Stimulated activated CD4-positive, alpha-beta T cell treated with anti-CD3 and anti-CD28 coated beads, Interleukin-1b, Interleukin-23, amount 100 ng/mL, for 4 hours (primary cell): ENCODE data around the gene HNRNPA2B1.
"Not testable (repeated sequence)": the region's sequence is repeated elsewhere in the genome, so short reads cannot be mapped to it uniquely, and the experiment has no call there.

Experiments used
- DNase-seq, 2 donors: peaks; one replicate each; pipeline ENCODE4 v3.0.0-alpha.2; 2020; ENCODE audit warnings: low read depth in 2 of 2

Gene HNRNPA2B1

DNA sequence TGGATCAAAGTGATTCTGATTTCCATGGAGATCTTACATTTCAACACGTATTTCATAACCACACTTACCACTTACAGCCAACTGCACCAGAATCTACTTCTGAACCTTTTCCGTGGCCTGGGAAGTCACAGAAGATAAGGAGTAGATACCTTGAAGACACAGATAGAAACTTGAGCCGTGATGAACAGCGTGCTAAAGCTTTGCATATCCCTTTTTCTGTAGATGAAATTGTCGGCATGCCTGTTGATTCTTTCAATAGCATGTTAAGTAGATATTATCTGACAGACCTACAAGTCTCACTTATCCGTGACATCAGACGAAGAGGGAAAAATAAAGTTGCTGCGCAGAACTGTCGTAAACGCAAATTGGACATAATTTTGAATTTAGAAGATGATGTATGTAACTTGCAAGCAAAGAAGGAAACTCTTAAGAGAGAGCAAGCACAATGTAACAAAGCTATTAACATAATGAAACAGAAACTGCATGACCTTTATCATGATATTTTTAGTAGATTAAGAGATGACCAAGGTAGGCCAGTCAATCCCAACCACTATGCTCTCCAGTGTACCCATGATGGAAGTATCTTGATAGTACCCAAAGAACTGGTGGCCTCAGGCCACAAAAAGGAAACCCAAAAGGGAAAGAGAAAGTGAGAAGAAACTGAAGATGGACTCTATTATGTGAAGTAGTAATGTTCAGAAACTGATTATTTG is 15.3 kb downstream of the HNRNPA2B1 start:
- DNase-seq: no peak

DNA sequence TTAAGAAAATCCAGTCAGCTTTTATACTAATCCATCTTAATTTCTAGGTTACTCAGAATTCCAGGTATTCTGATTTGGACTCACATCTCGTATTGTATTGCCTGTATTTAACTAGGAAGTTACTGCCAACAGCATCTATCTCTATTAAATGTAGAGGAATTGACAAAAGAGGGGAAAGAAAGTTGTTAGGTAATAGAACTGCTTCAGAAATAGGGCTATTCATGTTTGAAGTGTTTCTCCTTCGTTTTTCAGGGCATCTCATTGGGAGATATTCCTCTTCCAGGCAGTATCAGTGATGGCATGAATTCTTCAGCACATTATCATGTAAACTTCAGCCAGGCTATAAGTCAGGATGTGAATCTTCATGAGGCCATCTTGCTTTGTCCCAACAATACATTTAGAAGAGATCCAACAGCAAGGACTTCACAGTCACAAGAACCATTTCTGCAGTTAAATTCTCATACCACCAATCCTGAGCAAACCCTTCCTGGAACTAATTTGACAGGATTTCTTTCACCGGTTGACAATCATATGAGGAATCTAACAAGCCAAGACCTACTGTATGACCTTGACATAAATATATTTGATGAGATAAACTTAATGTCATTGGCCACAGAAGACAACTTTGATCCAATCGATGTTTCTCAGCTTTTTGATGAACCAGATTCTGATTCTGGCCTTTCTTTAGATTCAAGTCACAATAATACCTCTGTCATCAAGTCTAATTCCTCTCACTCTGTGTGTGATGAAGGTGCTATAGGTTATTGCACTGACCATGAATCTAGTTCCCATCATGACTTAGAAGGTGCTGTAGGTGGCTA is 16.1 kb downstream of the HNRNPA2B1 start:
- not testable (repeated sequence) for DNase-seq

DNA sequence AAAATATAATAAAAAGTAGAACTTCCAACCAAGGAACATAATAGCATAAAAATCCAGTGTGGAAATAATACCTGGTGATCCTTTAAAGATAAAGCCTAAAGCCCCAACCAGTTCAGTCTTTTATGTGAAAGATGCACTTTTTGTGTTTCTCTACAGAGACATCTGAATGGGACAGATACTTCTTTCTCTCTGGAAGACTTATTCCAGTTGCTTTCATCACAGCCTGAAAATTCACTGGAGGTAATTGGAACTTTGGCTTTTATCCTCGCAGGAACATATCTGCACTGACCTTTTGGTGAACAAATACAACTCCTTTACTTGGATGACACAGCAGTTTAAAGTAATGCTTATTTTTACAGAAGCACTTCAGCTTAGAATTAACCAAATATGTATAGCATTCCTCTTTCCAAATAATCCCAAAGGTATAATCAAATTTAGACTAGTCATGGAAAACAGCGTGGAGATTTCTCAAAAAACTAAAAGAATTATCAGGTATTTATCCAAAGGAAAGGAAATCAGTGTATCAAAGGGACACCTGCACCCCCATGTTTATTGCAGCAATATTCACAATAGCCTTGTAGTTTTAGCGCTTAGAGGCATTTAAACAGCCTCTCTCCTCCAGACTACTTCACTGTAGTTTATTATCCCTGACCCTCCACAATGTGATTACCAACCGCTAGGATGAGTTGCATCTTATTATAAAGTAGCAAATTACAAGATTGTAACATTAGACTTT is 16.8 kb downstream of the HNRNPA2B1 start:
- DNase-seq: no peak

DNA sequence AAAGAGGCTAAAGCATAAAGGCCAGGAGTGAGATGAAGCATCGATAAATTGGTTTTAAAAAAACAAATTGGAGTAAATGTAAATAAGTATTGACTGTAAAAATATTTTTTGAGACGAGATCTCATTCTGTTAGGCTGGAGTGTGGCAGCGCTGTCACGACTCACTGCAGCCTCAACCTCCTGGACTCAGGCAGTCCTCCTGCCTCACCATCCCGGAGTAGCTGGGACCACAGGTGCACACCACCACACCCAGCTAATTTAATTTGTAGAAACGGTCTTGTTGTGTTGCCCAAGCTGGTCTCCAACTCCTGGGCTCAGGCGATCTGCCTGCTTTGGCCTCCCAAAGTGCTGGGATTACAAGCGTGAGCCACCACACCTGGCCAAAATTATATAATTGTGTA is 17.8 kb downstream of the HNRNPA2B1 start:
- no peak for DNase-seq

GRCh38 chr7:26182283-26182682 is 18.3 kb downstream of the HNRNPA2B1 start:
- DNase-seq: no peak

GRCh38 chr7:26181474-26182227 is 18.9 kb downstream of the HNRNPA2B1 start:
- no peak for DNase-seq

DNA sequence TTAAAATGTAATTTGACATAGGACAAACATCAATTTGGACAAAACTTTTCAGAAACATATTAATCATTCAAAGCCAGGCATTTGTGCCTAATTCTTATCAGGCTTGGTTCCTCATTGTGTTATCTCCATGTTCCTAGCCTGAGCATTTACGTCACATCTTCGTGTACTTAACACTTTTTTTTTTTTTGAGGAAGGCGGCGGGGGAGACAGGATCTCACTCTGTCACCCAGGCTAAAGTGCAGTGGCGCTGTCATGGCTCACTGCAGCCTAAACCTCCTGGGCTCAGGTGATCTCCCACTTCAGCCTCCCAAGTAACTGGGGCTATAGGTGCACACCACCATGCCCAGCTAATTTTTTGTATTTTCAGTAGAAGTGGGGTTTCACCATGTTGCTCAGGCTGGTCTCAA is 19.8 kb downstream of the HNRNPA2B1 start:
- DNase-seq: no peak

GRCh38 chr7:26179826-26180497 is 20.6 kb downstream of the HNRNPA2B1 start:
- DNase-seq: no peak

DNA sequence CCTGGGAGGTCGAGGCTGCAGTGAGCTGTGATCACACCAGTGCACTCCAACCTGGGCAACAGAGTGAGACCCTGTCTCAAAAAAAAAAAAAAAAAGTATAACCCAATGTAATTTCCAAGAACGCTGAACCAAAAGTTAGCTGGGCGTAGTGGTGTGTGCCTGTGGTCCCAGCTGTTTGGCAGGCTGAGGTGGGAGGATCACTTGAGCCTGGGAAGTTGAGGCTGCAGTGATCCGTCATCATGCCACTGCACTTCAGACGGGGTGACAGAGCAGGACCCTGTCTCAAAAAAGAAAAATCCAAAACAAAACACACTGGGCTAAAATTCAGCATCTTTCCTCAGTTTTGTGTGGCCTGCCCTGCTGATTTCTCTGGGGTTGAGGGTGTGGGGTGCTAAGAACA is 21.1 kb downstream of the HNRNPA2B1 start:
- no peak for DNase-seq

GRCh38 chr7:26178272-26178960 is 22.1 kb downstream of the HNRNPA2B1 start:
- no peak for DNase-seq

GRCh38 chr7:26177269-26177668 is 23.3 kb downstream of the HNRNPA2B1 start:
- DNase-seq: not testable (repeated sequence)

DNA sequence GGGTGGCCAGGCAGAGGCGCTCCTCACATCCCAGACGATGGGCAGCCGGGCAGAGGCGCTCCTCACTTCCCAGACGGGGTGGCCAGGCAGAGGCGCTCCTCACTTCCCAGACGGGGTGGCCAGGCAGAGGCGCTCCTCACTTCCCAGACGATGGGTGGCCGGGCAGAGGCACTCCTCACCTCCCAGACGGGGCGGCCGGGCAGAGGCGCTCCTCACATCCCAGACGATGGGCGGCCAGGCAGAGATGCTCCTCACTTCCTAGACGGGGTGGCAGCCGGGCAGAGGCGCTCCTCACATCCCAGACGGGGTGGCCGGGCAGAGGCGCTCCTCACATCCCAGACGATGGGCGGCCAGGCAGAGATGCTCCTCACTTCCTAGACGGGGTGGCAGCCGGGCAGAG is 23.9 kb downstream of the HNRNPA2B1 start:
- DNase-seq: not testable (repeated sequence)

GRCh38 chr7:26175903-26176302 is 24.6 kb downstream of the HNRNPA2B1 start:
- not testable (repeated sequence) for DNase-seq

- DNase-seq: no peak
Measured at GRCh38 chr7:26172048-26172447, 28.5 kb downstream of the HNRNPA2B1 start.

- DNase-seq: no peak
Measured at GRCh38 chr7:26171601-26172000, 28.9 kb downstream of the HNRNPA2B1 start.

GRCh38 chr7:26170663-26171062 is 29.9 kb downstream of the HNRNPA2B1 start:
- DNase-seq: no peak

GRCh38 chr7:26169271-26169670 is 31.3 kb downstream of the HNRNPA2B1 start:
- no peak for DNase-seq

- no peak for DNase-seq
Measured at GRCh38 chr7:26168458-26169023, 32.0 kb downstream of the HNRNPA2B1 start.

- no peak for DNase-seq
Measured at GRCh38 chr7:26167303-26167934, 33.1 kb downstream of the HNRNPA2B1 start.
